Measurements from ENCODE around the gene TOP3A. TPM values are rescaled to one million over a fixed set of nuclear protein-coding genes. Genes with fewer than 3 reads are reported as not detected.

The TOP3A gene
- total and polyA plus RNA-seq, 2 of the 13 experiments (the other 11 are each of a cell fraction or from before 2014, with no cell fraction given): 16.9 to 36.8 TPM

DNA sequence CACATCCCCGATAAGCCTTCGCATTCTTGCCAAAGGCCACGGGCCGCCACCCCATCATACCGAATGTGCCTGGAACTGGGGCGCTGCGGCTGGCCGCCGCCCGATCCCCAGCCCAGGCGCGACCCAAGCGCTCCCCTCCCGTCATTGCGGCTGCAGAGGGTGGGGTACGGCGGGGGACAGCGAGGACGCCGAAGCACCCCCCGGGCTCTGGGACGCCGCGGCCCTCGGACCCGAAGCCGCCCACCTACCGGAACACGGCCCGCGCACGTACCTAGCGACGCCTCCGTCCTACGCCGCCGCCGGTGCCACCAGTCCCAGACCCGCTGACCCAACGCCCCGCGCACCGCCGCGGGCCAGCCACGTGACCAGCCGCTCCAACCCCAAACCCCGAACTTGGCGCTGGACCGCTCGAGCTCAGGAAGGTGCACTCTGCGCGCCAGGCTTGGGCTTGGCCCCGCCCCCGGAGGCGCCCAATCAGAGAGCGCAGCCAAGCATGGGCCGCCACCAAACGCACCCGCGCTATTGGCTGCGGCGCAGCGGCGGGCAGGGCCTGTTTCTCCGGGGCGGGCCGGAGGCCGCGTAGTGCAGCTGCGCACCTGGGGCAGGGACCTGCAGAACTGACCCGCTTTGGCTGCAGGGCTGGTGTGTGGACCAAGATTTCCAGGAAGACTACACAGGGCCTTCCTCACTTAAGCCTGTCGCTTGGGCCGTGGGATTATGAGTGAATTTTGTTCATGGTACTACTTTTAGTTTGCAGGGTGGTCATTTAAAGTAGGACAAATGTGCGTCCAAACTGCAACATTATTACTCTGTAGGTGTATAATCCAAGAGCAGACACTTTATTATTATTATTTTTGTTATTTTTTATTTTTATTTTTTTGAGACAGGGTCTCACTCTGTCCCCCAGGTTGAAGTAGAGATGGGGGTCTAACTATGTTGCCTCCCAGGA lies 48.6 kb upstream of the TOP3A start, which contains the start of gene SHMT1 (continued):
- TF ChIP-seq ZNF773 (CRISPR knock-in tag; IDR thresholded peaks at IDR 0.05; ENCODE audit: borderline replicate concordance) (peak; percentile 85; the same call in 1 of the 2 replicates), TAF1 (CRISPR knock-in tag; IDR thresholded peaks at IDR 0.05) (peak; percentile 83), ZNF652 (CRISPR knock-in tag; IDR thresholded peaks at IDR 0.05; ENCODE audit: borderline replicate concordance, low read depth) (no peak), ZSCAN31 (CRISPR knock-in tag; IDR thresholded peaks at IDR 0.05; ENCODE audit: low read depth) (peak; percentile 59), JUN (CRISPR knock-in tag; IDR thresholded peaks at IDR 0.05) (0 out of 2 replicates have a peak, but pooled peaks have one; percentile 41), ZFP36L1 (CRISPR knock-in tag; IDR thresholded peaks at IDR 0.05) (peak; percentile 49; the same call in 1 of the 2 replicates), ZBTB42 (CRISPR knock-in tag; IDR thresholded peaks at IDR 0.05) (peak; percentile 77; the same call in 1 of the 2 replicates), TBX2 (CRISPR knock-in tag; IDR thresholded peaks at IDR 0.05; ENCODE audit: borderline replicate concordance) (peak; percentile 84), REPIN1 (CRISPR knock-in tag; IDR thresholded peaks at IDR 0.05; ENCODE audit: borderline replicate concordance, low read depth) (peak; percentile 71; the same call in 1 of the 2 replicates)
- TF ChIP-seq, protein P1, sequence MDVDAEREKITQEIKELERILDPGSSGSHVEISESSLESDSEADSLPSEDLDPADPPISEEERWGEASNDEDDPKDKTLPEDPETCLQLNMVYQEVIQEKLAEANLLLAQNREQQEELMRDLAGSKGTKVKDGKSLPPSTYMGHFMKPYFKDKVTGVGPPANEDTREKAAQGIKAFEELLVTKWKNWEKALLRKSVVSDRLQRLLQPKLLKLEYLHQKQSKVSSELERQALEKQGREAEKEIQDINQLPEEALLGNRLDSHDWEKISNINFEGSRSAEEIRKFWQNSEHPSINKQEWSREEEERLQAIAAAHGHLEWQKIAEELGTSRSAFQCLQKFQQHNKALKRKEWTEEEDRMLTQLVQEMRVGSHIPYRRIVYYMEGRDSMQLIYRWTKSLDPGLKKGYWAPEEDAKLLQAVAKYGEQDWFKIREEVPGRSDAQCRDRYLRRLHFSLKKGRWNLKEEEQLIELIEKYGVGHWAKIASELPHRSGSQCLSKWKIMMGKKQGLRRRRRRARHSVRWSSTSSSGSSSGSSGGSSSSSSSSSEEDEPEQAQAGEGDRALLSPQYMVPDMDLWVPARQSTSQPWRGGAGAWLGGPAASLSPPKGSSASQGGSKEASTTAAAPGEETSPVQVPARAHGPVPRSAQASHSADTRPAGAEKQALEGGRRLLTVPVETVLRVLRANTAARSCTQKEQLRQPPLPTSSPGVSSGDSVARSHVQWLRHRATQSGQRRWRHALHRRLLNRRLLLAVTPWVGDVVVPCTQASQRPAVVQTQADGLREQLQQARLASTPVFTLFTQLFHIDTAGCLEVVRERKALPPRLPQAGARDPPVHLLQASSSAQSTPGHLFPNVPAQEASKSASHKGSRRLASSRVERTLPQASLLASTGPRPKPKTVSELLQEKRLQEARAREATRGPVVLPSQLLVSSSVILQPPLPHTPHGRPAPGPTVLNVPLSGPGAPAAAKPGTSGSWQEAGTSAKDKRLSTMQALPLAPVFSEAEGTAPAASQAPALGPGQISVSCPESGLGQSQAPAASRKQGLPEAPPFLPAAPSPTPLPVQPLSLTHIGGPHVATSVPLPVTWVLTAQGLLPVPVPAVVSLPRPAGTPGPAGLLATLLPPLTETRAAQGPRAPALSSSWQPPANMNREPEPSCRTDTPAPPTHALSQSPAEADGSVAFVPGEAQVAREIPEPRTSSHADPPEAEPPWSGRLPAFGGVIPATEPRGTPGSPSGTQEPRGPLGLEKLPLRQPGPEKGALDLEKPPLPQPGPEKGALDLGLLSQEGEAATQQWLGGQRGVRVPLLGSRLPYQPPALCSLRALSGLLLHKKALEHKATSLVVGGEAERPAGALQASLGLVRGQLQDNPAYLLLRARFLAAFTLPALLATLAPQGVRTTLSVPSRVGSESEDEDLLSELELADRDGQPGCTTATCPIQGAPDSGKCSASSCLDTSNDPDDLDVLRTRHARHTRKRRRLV (CRISPR knock-in tag; IDR thresholded peaks at IDR 0.05): no peak
- TF ChIP-seq, protein P2, sequence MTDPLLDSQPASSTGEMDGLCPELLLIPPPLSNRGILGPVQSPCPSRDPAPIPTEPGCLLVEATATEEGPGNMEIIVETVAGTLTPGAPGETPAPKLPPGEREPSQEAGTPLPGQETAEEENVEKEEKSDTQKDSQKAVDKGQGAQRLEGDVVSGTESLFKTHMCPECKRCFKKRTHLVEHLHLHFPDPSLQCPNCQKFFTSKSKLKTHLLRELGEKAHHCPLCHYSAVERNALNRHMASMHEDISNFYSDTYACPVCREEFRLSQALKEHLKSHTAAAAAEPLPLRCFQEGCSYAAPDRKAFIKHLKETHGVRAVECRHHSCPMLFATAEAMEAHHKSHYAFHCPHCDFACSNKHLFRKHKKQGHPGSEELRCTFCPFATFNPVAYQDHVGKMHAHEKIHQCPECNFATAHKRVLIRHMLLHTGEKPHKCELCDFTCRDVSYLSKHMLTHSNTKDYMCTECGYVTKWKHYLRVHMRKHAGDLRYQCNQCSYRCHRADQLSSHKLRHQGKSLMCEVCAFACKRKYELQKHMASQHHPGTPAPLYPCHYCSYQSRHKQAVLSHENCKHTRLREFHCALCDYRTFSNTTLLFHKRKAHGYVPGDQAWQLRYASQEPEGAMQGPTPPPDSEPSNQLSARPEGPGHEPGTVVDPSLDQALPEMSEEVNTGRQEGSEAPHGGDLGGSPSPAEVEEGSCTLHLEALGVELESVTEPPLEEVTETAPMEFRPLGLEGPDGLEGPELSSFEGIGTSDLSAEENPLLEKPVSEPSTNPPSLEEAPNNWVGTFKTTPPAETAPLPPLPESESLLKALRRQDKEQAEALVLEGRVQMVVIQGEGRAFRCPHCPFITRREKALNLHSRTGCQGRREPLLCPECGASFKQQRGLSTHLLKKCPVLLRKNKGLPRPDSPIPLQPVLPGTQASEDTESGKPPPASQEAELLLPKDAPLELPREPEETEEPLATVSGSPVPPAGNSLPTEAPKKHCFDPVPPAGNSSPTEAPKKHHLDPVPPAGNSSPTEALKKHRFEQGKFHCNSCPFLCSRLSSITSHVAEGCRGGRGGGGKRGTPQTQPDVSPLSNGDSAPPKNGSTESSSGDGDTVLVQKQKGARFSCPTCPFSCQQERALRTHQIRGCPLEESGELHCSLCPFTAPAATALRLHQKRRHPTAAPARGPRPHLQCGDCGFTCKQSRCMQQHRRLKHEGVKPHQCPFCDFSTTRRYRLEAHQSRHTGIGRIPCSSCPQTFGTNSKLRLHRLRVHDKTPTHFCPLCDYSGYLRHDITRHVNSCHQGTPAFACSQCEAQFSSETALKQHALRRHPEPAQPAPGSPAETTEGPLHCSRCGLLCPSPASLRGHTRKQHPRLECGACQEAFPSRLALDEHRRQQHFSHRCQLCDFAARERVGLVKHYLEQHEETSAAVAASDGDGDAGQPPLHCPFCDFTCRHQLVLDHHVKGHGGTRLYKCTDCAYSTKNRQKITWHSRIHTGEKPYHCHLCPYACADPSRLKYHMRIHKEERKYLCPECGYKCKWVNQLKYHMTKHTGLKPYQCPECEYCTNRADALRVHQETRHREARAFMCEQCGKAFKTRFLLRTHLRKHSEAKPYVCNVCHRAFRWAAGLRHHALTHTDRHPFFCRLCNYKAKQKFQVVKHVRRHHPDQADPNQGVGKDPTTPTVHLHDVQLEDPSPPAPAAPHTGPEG (CRISPR knock-in tag; IDR thresholded peaks at IDR 0.05): peak; percentile 75; the same call in 1 of the 2 replicates
- TF ChIP-seq, protein P3, sequence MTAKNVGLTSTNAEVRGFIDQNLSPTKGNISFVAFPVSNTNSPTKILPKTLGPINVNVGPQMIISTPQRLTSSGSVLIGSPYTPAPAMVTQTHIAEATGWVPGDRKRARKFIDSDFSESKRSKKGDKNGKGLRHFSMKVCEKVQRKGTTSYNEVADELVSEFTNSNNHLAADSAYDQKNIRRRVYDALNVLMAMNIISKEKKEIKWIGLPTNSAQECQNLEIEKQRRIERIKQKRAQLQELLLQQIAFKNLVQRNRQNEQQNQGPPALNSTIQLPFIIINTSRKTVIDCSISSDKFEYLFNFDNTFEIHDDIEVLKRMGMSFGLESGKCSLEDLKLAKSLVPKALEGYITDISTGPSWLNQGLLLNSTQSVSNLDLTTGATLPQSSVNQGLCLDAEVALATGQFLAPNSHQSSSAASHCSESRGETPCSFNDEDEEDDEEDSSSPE (CRISPR knock-in tag; IDR thresholded peaks at IDR 0.05): peak; percentile 96

All from HepG2 (cell line).